ENCODE data around the gene FAN1. TPM values are rescaled to one million over a fixed set of nuclear protein-coding genes. Genes with fewer than 3 reads are reported as not detected.

Gene FAN1
- total and polyA plus RNA-seq, 2 donors from 2014 or later: 11.4 to 23.7 TPM

DNA sequence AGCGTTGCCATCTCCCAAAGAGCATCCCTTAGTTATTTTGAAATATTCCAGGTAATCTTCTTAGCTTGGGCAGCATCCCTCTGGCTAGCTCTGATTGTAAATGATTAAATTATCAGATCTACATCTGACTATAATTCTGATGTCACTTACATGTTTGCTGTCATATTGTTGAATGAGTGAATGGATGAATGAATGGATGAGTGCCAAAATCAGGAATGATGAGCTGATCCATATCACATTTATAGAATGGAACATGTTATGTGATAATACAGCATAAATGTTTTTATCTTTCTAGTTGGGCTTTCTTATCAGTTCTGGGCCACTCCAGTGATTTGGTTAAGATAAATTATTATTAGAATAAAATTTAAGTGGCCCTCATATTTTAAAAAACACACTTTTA lies 14.0 kb downstream of the FAN1 start:
- no peaks in the 10 kb centered on the region for H3K9me3 ChIP-seq (ENCODE audit: control insufficient read depth in 2 of 3, insufficient read depth in 1 of 3, low read length in 3 of 3)
- peaks cover 0 to 48% (median 11%) of the 10 kb centered on the region in 3 donors for H3K36me3 ChIP-seq (ENCODE audit: control insufficient read depth in 2 of 3, insufficient read depth in 3 of 3, low read length in 3 of 3)
- H3K9ac ChIP-seq (ENCODE audit: low read length in 3 of 3): no peak overlapping the region
- H3K4me1 ChIP-seq (ENCODE audit: control insufficient read depth in 2 of 3, insufficient read depth in 2 of 3, low read depth in 1 of 3, low read length in 3 of 3): peaks cover 4 to 18% (median 14%) of the 10 kb centered on the region in 3 donors
- intact Hi-C loops (cut with DNase I): no loop called here
- no peak overlapping the region for H3K27ac ChIP-seq (ENCODE audit: low read depth in 2 of 2, low read length in 2 of 2)
- no peak for DNase-seq
- no peak for FAIRE-seq
- TF ChIP-seq, protein P1, sequence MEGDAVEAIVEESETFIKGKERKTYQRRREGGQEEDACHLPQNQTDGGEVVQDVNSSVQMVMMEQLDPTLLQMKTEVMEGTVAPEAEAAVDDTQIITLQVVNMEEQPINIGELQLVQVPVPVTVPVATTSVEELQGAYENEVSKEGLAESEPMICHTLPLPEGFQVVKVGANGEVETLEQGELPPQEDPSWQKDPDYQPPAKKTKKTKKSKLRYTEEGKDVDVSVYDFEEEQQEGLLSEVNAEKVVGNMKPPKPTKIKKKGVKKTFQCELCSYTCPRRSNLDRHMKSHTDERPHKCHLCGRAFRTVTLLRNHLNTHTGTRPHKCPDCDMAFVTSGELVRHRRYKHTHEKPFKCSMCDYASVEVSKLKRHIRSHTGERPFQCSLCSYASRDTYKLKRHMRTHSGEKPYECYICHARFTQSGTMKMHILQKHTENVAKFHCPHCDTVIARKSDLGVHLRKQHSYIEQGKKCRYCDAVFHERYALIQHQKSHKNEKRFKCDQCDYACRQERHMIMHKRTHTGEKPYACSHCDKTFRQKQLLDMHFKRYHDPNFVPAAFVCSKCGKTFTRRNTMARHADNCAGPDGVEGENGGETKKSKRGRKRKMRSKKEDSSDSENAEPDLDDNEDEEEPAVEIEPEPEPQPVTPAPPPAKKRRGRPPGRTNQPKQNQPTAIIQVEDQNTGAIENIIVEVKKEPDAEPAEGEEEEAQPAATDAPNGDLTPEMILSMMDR (IDR thresholded peaks at IDR 0.05; ENCODE audit: borderline replicate concordance, extremely low read depth, insufficient read depth): no peak
- no peak overlapping the region for H3K4me3 ChIP-seq (ENCODE audit: low read length in 3 of 3)
- no peaks in the 10 kb centered on the region for H3K27me3 ChIP-seq (ENCODE audit: control insufficient read depth, insufficient read depth, low read length)

DNA sequence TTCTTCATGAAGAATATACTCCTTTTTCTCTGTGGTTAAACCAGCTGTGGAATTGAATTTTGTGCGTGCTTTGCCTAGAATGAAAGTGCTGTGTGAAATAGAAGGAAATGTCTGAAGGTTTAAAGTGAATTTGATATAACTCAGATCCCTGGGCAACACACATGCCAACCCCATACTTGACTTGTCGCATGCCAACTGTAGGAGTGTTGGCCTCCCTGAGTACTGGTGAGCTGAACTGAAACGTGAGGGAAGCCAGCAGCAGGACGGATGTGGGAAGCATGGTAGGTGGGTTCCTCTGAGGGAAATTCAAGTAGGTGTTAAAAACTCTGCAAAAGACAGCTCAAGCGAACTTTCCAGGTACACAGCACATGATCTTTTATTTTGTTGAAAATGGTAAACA lies 14.7 kb downstream of the FAN1 start:
- Histone ChIP-seq H3K9ac (ENCODE audit: low read length in 3 of 3) (no peak overlapping the region), H3K4me3 (ENCODE audit: low read length in 3 of 3) (no peak overlapping the region), H3K4me1 (ENCODE audit: control insufficient read depth in 2 of 3, insufficient read depth in 2 of 3, low read depth in 1 of 3, low read length in 3 of 3) (peaks cover 7 to 25% (median 20%) of the 10 kb centered on the region in 3 donors), H3K36me3 (ENCODE audit: control insufficient read depth in 2 of 3, insufficient read depth in 3 of 3, low read length in 3 of 3) (peaks cover 0 to 47% (median 9%) of the 10 kb centered on the region in 3 donors), H3K27ac (ENCODE audit: low read depth in 2 of 2, low read length in 2 of 2) (no peak overlapping the region), H3K27me3 (ENCODE audit: control insufficient read depth, insufficient read depth, low read length) (no peaks in the 10 kb centered on the region), H3K9me3 (ENCODE audit: control insufficient read depth in 2 of 3, insufficient read depth in 1 of 3, low read length in 3 of 3) (no peaks in the 10 kb centered on the region)
- TF ChIP-seq, protein P1 (IDR thresholded peaks at IDR 0.05; ENCODE audit: borderline replicate concordance, extremely low read depth, insufficient read depth): no peak
- FAIRE-seq (no peak), DNase-seq (no peak)
- intact Hi-C loops (cut with DNase I): no loop called here

DNA sequence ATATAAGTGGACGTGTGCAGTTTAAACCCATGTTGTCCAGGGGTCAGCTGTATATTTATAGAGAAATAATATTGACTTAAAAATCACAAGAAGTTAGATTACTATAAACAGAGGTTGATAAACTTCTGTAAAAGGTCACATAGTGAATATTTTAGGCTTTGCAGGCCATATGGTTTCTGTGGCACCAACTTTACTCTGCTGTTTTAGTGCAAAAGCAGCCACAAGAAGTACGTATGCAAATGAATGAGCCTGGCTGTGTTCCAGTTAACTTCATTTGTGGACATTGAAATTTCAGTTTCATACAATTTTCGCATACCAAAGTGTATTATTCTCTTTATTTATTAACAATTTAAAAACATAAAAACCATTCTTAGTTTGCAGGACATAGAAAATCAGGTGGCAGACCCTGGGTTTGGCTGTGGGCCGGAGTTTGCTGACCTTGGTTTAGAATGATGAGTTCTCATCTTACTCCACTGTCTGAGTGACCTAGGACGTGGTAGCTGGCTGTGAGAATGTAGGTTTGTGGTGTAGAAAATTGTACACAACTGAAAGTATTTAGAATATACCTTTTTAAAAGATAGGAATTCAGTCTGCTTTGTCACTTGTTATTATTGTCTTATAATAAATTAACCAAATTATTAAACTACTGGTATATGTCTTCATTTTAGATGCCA lies 16.3 kb downstream of the FAN1 start:
- TF ChIP-seq, protein P1 (IDR thresholded peaks at IDR 0.05; ENCODE audit: borderline replicate concordance, extremely low read depth, insufficient read depth): no peak
- H3K9me3 ChIP-seq (ENCODE audit: control insufficient read depth in 2 of 3, insufficient read depth in 1 of 3, low read length in 3 of 3): no peaks in the 10 kb centered on the region
- H3K9ac ChIP-seq (ENCODE audit: low read length in 3 of 3): no peak overlapping the region
- H3K36me3 ChIP-seq (ENCODE audit: control insufficient read depth in 2 of 3, insufficient read depth in 3 of 3, low read length in 3 of 3): peaks cover 6 to 58% (median 7%) of the 10 kb centered on the region in 3 donors
- H3K4me3 ChIP-seq (ENCODE audit: low read length in 3 of 3): no peak overlapping the region
- DNase-seq (no peak), FAIRE-seq (no peak)
- peaks cover 7 to 28% (median 25%) of the 10 kb centered on the region in 3 donors for H3K4me1 ChIP-seq (ENCODE audit: control insufficient read depth in 2 of 3, insufficient read depth in 2 of 3, low read depth in 1 of 3, low read length in 3 of 3)
- no peak overlapping the region for H3K27ac ChIP-seq (ENCODE audit: low read depth in 2 of 2, low read length in 2 of 2)
- intact Hi-C loops (cut with DNase I): no loop called here
- H3K27me3 ChIP-seq (ENCODE audit: control insufficient read depth, insufficient read depth, low read length): no peaks in the 10 kb centered on the region

Measured in kidney (tissue), 14 donors.